HepG2 (cell line): Measurements from ENCODE around the gene ELOA2. TPM values are rescaled to one million over a fixed set of nuclear protein-coding genes. Genes with fewer than 3 reads are reported as not detected.

Source experiments
- ATAC-seq: fragments of 200-7000 bp; cut with Tn5 transposase; 3 replicates; pipeline ENCODE4 v1.9.1; 2020; ENCODE audit warnings: mild to moderate bottlenecking, moderate library complexity
- BruUV-seq: library from RNA; stranded (reverse); fragments of 400-500 nt; replicated peaks from 2 replicates; lab custom pipeline; 2021; lab: Mats Ljungman, UMichigan
- CTCF ChIA-PET: fragments of 300-600 bp; formaldehyde crosslinking; extraction: SDS; loops from one replicate; lab custom pipeline; 2021; ENCODE audit warnings: low total read pairs, inconsistent platforms, low intra/inter-chr PET ratio; lab: Yijun Ruan, JAX
- POLR2A ChIA-PET: fragments of 350-600 bp; sonication (Branson Sonifier 250); formaldehyde crosslinking; loops from one replicate; lab custom pipeline; 2020; ENCODE audit warnings: antibody characterized with exemption, inconsistent platforms; lab: Yijun Ruan, JAX
- DNase-seq: peaks from one replicate; pipeline ENCODE4 v3.0.0-alpha.2; 2015; ENCODE audit warnings: low spot score
- FAIRE-seq: peaks from 3 replicates; lab custom pipeline; 2011; peaks lifted over from hg19 to GRCh38; lab: Jason Lieb, UNC
- H2AFZ ChIP-seq: one replicate; pipeline ENCODE4 v1.6.1; 2011; ENCODE audit warnings: low read length, inconsistent platforms
- H3K27ac ChIP-seq: fragments of 300-600 bp; 3 replicates; pipeline ENCODE4 v1.8.0; 2011; ENCODE audit warnings: mixed run types, mild to moderate bottlenecking, mixed read lengths, low read length, inconsistent platforms; ENCODE audit not compliant: insufficient read depth; ENCODE audit errors: extremely low read length
- H3K27me3 ChIP-seq, 2 experiments: fragments of 200-600 bp in 1 of 2; 2 replicates in 1 of 2; 3 replicates in 1 of 2; pipeline versions ENCODE4 v1.6.0 to v1.8.0; 2011; ENCODE audit warnings: low read length in 2 of 2, mild to moderate bottlenecking in 2 of 2, moderate library complexity in 2 of 2, inconsistent platforms in 1 of 2; ENCODE audit not compliant: insufficient read depth in 2 of 2, control insufficient read depth in 1 of 2
- H3K36me3 ChIP-seq, 2 experiments: fragments of 200-600 bp in 1 of 2; replicated peaks in 1 of 2; 2 replicates in 1 of 2; 3 replicates in 1 of 2; pipeline versions ENCODE4 v1.5.1 to v1.8.0; 2011; ENCODE audit warnings: low read length in 2 of 2, inconsistent platforms in 1 of 2; ENCODE audit not compliant: insufficient read depth in 2 of 2, control insufficient read depth in 1 of 2
- H3K4me1 ChIP-seq: 2 replicates; pipeline ENCODE4 v1.5.1; 2012; ENCODE audit warnings: low read length, inconsistent platforms; ENCODE audit not compliant: insufficient read depth
- H3K4me2 ChIP-seq: 2 replicates; pipeline ENCODE4 v1.6.0; 2011; ENCODE audit warnings: low read depth, low read length, inconsistent platforms
- H3K4me3 ChIP-seq, 3 experiments: fragments of 200-600 bp in 1 of 3; sonication (generic), shearing (Covaris generic) in 1 of 3; replicated peaks in 1 of 3; 2 replicates each; pipeline ENCODE4 v1.5.1; 2011 to 2016; ENCODE audit warnings: low read length in 3 of 3, inconsistent platforms in 2 of 3, low read depth in 2 of 3, mild to moderate bottlenecking in 2 of 3, control low read depth in 1 of 3, mixed read lengths in 1 of 3; ENCODE audit not compliant: insufficient read depth in 1 of 3
- H3K79me2 ChIP-seq: one replicate; pipeline ENCODE4 v1.6.1; 2011; ENCODE audit warnings: low read length, inconsistent platforms; ENCODE audit not compliant: insufficient read depth
- H3K9ac ChIP-seq: 2 replicates; pipeline ENCODE4 v1.6.0; 2011; ENCODE audit warnings: mild to moderate bottlenecking, low read depth, low read length, inconsistent platforms; ENCODE audit not compliant: insufficient read depth
- H3K9me3 ChIP-seq: 2 replicates; pipeline ENCODE4 v1.5.1; 2012; ENCODE audit warnings: mild to moderate bottlenecking, low read length
- H4K20me1 ChIP-seq: 2 replicates; pipeline ENCODE4 v1.6.0; 2011; ENCODE audit warnings: inconsistent platforms, mild to moderate bottlenecking, low read length, moderate library complexity; ENCODE audit not compliant: insufficient read depth
- BORCS8-MEF2B ChIP-seq: sonication (generic); formaldehyde crosslinking; IDR thresholded peaks from 2 replicates; pipeline ENCODE4 v1.8.0; 2022; ENCODE audit warnings: mild to moderate bottlenecking, missing genetic modification reagents
- KAT2B ChIP-seq: fragments of 150-350 bp; IDR thresholded peaks from 2 replicates; pipeline ENCODE4 v1.6.1; 2014; ENCODE audit warnings: low read depth, low read length, borderline replicate concordance
- NFIC ChIP-seq: IDR thresholded peaks from 2 replicates; pipeline ENCODE4 v1.6.1; 2012; ENCODE audit warnings: mild to moderate bottlenecking, low read length, inconsistent platforms
- NONO ChIP-seq, 2 experiments: fragments of 450-650 bp in 1 of 2; sonication (generic) in 1 of 2; formaldehyde crosslinking in 1 of 2; IDR thresholded peaks in 1 of 2; conservative IDR thresholded peaks in 1 of 2; 2 replicates each; pipeline versions ENCODE4 v1.6.1 to v1.8.0; 2017 to 2022; ENCODE audit warnings: mild to moderate bottlenecking in 1 of 2, missing genetic modification reagents in 1 of 2, moderate library complexity in 1 of 2
- RAD21 ChIP-seq: fragments of 450-650 bp; formaldehyde crosslinking; IDR thresholded peaks from 2 replicates; pipeline ENCODE4 v1.5.0; 2020; ENCODE audit warnings: mild to moderate bottlenecking
- SMARCE1 ChIP-seq: fragments of 450-650 bp; IDR thresholded peaks from 2 replicates; pipeline ENCODE4 v1.6.1; 2017; ENCODE audit warnings: borderline replicate concordance
- SP2 ChIP-seq: sonication (generic); formaldehyde crosslinking; IDR thresholded peaks from 2 replicates; pipeline ENCODE4 v1.5.1; 2020; ENCODE audit warnings: mild to moderate bottlenecking, missing genetic modification reagents
- ZNF629 ChIP-seq: sonication (generic); formaldehyde crosslinking; conservative IDR thresholded peaks from 2 replicates; pipeline ENCODE4 v1.5.0; 2020; ENCODE audit warnings: missing genetic modification reagents
- WGBS: methylation state at CpG from one replicate; pipeline ENCODE4 v1.1.6; 2017; ENCODE audit warnings: low lambda C conversion rate; 5-methylcytosine and 5-hydroxymethylcytosine counted together
- in situ Hi-C: cut with HindIII; loops from 2 replicates; pipeline ENCODE4 v1.10.0; 2017; ENCODE audit warnings: low pct_unique_long_range_greater_than_20kb; ENCODE audit not compliant: extremely low pct_ligation_motif_present
- intact Hi-C: fragments of 100-400 bp; cut with micrococcal nuclease; formaldehyde crosslinking; loops from one replicate; pipeline ENCODE4 v1.10.0; 2022; ENCODE audit not compliant: unreplicated experiment
- polyA plus RNA-seq, 8 experiments: library from polyadenylated mRNA; depleted of rRNA in 3 of 8; stranded (reverse) in 7 of 8; unstranded in 1 of 8; fragments of >200 nt; fragmentation: Illumina TruSeq in 4 of 8; extraction: Trizol in 4 of 8; gene quantifications; 2 replicates each; pipeline versions ENCODE4 v1.2.1 to v1.2.3, GENCODE V29; 2011 to 2016; ENCODE audit warnings: low read depth in 4 of 8, missing spikeins in 1 of 8, mixed read lengths in 1 of 8; ENCODE audit not compliant: insufficient read depth in 1 of 8
- total RNA-seq, 5 experiments: library from RNA; depleted of rRNA; stranded (reverse); fragments of >200 nt; fragmentation: Illumina TruSeq; extraction: Trizol; gene quantifications; 2 replicates each; pipeline ENCODE4 v1.2.3, GENCODE V29; 2016; ENCODE audit warnings: low read depth in 1 of 5
- TF ChIP-seq, protein P1 (sequence below): sonication (generic); formaldehyde crosslinking; IDR thresholded peaks from 2 replicates; pipeline ENCODE4 v1.4.0; 2020; ENCODE audit warnings: missing genetic modification reagents
- TF ChIP-seq, protein P2 (sequence below): sonication (generic); formaldehyde crosslinking; IDR thresholded peaks from 2 replicates; pipeline ENCODE4 v1.4.0; 2020; ENCODE audit warnings: missing genetic modification reagents, borderline replicate concordance
- TF ChIP-seq, protein P3 (sequence below): sonication (generic); formaldehyde crosslinking; IDR thresholded peaks from 2 replicates; pipeline ENCODE4 v1.4.0; 2020; ENCODE audit warnings: missing genetic modification reagents
- TF ChIP-seq, protein P4 (sequence below): sonication (generic); formaldehyde crosslinking; IDR thresholded peaks from 2 replicates; pipeline ENCODE4 v1.4.0; 2020; ENCODE audit warnings: mild to moderate bottlenecking, missing genetic modification reagents

The ELOA2 gene
- total and polyA plus RNA-seq, 2 of the 13 experiments (the other 11 are each of a cell fraction or from before 2014, with no cell fraction given): not detected

DNA sequence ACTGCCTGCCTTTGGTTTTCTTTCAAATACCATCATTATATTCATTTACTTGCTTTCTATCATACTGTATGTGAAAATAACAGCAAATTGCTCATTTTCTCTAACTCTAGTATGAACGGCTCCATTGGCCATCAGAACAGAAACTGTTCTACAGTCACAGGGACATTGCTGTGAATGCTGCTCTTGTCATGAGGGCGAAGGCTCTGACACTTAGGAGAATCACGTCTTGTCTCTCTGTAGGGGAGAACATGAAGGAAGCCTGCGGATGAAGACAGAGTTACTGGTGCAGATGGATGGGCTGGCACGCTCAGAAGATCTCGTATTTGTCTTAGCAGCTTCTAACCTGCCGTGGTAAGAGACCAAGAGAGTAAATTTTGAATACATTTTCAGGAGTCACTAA, 41.7 kb upstream of the ELOA2 start (continued):
- TF ChIP-seq, protein P1, sequence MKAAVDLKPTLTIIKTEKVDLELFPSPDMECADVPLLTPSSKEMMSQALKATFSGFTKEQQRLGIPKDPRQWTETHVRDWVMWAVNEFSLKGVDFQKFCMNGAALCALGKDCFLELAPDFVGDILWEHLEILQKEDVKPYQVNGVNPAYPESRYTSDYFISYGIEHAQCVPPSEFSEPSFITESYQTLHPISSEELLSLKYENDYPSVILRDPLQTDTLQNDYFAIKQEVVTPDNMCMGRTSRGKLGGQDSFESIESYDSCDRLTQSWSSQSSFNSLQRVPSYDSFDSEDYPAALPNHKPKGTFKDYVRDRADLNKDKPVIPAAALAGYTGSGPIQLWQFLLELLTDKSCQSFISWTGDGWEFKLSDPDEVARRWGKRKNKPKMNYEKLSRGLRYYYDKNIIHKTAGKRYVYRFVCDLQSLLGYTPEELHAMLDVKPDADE (CRISPR knock-in tag): no peak

DNA sequence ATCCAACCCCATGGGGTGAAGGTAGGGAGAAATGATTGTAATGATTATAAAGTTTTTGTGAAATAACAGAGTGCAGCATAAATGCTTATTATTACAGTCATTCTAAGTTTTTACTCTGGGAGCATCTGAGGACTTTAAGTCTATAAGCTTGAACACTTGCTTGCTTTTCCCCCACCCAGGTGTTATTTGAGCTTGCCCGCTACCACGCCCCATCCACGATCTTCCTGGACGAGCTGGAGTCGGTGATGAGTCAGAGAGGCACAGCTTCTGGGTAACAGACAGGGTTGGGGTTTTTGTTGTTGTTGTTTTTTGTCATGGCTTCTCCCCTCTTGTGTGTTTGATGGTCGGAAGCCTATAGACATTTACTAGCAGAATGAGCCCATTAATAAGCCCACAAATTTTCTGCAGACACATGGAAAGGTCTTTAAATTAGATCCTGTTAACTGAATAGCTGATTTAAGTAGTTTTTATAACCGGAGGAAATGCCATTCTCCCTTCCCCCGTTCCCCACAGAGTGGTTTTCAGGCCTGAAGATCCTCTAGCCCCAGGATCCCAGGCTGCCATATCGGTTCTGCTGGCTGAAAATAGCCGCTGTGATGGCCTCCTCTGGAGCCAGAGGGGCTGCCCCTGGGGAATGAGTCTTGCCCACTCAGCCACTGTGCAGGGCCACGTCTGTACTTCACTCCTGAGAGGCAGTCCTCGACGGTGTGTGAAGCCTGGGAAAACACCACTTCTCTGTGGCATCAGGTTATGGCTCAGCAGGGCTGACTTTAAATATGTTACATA, 39.9 kb upstream of the ELOA2 start:
- H3K4me1 ChIP-seq: no peaks in the 10 kb centered on the region
- BruUV-seq: no TSS peak
- in situ Hi-C loops: no loop called here
- no peaks in the 10 kb centered on the region for H3K36me3 ChIP-seq
- no peaks in the 10 kb centered on the region for H3K27me3 ChIP-seq
- TF ChIP-seq SMARCE1 (no peak), BORCS8-MEF2B (no peak), RAD21 (CRISPR knock-in tag) (no peak), NFIC (no peak), SP2 (CRISPR knock-in tag) (no peak), ZNF629 (no peak), NONO (IDR thresholded peaks at IDR 0.05) (no peak), NONO (CRISPR knock-in tag; conservative IDR thresholded peaks at IDR 0.05) (no peak), KAT2B (no peak)
- TF ChIP-seq, protein P2, sequence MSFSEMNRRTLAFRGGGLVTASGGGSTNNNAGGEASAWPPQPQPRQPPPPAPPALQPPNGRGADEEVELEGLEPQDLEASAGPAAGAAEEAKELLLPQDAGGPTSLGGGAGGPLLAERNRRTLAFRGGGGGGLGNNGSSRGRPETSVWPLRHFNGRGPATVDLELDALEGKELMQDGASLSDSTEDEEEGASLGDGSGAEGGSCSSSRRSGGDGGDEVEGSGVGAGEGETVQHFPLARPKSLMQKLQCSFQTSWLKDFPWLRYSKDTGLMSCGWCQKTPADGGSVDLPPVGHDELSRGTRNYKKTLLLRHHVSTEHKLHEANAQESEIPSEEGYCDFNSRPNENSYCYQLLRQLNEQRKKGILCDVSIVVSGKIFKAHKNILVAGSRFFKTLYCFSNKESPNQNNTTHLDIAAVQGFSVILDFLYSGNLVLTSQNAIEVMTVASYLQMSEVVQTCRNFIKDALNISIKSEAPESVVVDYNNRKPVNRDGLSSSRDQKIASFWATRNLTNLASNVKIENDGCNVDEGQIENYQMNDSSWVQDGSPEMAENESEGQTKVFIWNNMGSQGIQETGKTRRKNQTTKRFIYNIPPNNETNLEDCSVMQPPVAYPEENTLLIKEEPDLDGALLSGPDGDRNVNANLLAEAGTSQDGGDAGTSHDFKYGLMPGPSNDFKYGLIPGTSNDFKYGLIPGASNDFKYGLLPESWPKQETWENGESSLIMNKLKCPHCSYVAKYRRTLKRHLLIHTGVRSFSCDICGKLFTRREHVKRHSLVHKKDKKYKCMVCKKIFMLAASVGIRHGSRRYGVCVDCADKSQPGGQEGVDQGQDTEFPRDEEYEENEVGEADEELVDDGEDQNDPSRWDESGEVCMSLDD (CRISPR knock-in tag): no peak
- TF ChIP-seq, protein P3, sequence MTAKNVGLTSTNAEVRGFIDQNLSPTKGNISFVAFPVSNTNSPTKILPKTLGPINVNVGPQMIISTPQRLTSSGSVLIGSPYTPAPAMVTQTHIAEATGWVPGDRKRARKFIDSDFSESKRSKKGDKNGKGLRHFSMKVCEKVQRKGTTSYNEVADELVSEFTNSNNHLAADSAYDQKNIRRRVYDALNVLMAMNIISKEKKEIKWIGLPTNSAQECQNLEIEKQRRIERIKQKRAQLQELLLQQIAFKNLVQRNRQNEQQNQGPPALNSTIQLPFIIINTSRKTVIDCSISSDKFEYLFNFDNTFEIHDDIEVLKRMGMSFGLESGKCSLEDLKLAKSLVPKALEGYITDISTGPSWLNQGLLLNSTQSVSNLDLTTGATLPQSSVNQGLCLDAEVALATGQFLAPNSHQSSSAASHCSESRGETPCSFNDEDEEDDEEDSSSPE (CRISPR knock-in tag): no peak
- TF ChIP-seq, protein P4, sequence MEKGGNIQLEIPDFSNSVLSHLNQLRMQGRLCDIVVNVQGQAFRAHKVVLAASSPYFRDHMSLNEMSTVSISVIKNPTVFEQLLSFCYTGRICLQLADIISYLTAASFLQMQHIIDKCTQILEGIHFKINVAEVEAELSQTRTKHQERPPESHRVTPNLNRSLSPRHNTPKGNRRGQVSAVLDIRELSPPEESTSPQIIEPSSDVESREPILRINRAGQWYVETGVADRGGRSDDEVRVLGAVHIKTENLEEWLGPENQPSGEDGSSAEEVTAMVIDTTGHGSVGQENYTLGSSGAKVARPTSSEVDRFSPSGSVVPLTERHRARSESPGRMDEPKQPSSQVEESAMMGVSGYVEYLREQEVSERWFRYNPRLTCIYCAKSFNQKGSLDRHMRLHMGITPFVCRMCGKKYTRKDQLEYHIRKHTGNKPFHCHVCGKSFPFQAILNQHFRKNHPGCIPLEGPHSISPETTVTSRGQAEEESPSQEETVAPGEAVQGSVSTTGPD: no peak
- ChIA-PET POLR2A (no interaction called here), CTCF (no interaction called here)
- 55% methylated on average over 10 of the region's 13 CpGs for WGBS
- no peak overlapping the region for H3K4me2 ChIP-seq
- no peaks in the 10 kb centered on the region for H3K79me2 ChIP-seq
- ATAC-seq (no peak; the same call in 1 of the 3 replicates), DNase-seq (no peak), FAIRE-seq (no peak)
- H2AFZ ChIP-seq: no peak overlapping the region
- H3K4me3 ChIP-seq: no peak overlapping the region
- no peak overlapping the region for H3K9ac ChIP-seq
- no peak overlapping the region for H3K27ac ChIP-seq
- no peaks in the 10 kb centered on the region for H3K9me3 ChIP-seq
- intact Hi-C loops: no loop called here
- H4K20me1 ChIP-seq: no peaks in the 10 kb centered on the region
